Neural progenitor cell (in vitro differentiated cells): ENCODE results near the gene CDC42SE2.

Experiments used
- CTCF ChIP-seq: fragments of 200-600 bp; sonication (generic); IDR thresholded peaks from 2 replicates; pipeline ENCODE4 v1.5.1; 2017; ENCODE audit warnings: antibody characterized with exemption, mild to moderate bottlenecking
- EZH2 ChIP-seq: fragments of 200-600 bp; sonication (generic); IDR thresholded peaks from 2 replicates; pipeline ENCODE4 v1.6.1; 2017; ENCODE audit warnings: antibody characterized with exemption, mild to moderate bottlenecking, moderate library complexity
- EZH2phosphoT487 ChIP-seq: fragments of 200-600 bp; sonication (generic); IDR thresholded peaks from 2 replicates; pipeline ENCODE4 v1.6.1; 2017; ENCODE audit warnings: antibody characterized with exemption

- no peak for TF ChIP-seq CTCF
- no peak for TF ChIP-seq EZH2
- no peak for TF ChIP-seq EZH2phosphoT487
Observed at GRCh38 chr5:131375351-131375750, 111.5 kb downstream of the CDC42SE2 start.
